NCI-H1105 (cell line): ENCODE results near the gene TXK.

Experiments used
- DNase-seq: peaks from one replicate; lab custom pipeline; 2025; lab: John Stamatoyannopoulos, UW

The TXK gene

GRCh38 chr4:48021100-48021499 is 113.0 kb downstream of the TXK start:
- no peak for DNase-seq

GRCh38 chr4:48018112-48018511 is 115.9 kb downstream of the TXK start:
- DNase-seq = no peak

GRCh38 chr4:48017108-48017571 is 116.9 kb downstream of the TXK start:
- DNase-seq = no peak
